HEK293T (cell line): ENCODE measurements around the gene ADGRL2.

Experiments used
- CTCF ChIA-PET: fragments of 350-600 bp; formaldehyde crosslinking; extraction: SDS; loops from one replicate; lab custom pipeline; 2021; ENCODE audit warnings: antibody characterized with exemption, inconsistent platforms; lab: Yijun Ruan, JAX
- POLR2A ChIA-PET: fragments of 350-600 bp; formaldehyde crosslinking; extraction: SDS; loops from one replicate; lab custom pipeline; 2020; ENCODE audit warnings: antibody characterized with exemption, inconsistent platforms; lab: Yijun Ruan, JAX
- DNase-seq: peaks from one replicate; pipeline ENCODE4 v3.0.0; 2012; ENCODE audit warnings: mixed read lengths; ENCODE audit errors: extremely low spot score
- ARNT ChIP-seq: fragments of 450-650 bp; IDR thresholded peaks from 2 replicates; pipeline ENCODE4 v1.6.1; 2017; ENCODE audit warnings: mild to moderate bottlenecking
- BHLHE40 ChIP-seq: fragments of 450-650 bp; IDR thresholded peaks from 2 replicates; pipeline ENCODE4 v1.6.1; 2016; ENCODE audit warnings: mild to moderate bottlenecking, moderate library complexity, borderline replicate concordance
- CTBP1 ChIP-seq: fragments of 450-650 bp; IDR thresholded peaks from 2 replicates; pipeline ENCODE4 v1.6.1; 2016; ENCODE audit warnings: borderline replicate concordance
- ELF4 ChIP-seq: fragments of 450-650 bp; IDR thresholded peaks from 2 replicates; pipeline ENCODE4 v1.6.1; 2017; ENCODE audit warnings: antibody characterized with exemption
- FOXA1 ChIP-seq: fragments of 450-650 bp; IDR thresholded peaks from 2 replicates; pipeline ENCODE4 v1.6.1; 2016; ENCODE audit warnings: mild to moderate bottlenecking
- FOXK2 ChIP-seq: fragments of 450-650 bp; IDR thresholded peaks from 2 replicates; pipeline ENCODE4 v1.6.1; 2016; ENCODE audit warnings: mild to moderate bottlenecking
- FOXM1 ChIP-seq: fragments of 450-650 bp; IDR thresholded peaks from 2 replicates; pipeline ENCODE4 v1.6.1; 2017; ENCODE audit warnings: mild to moderate bottlenecking, borderline replicate concordance
- HDGF ChIP-seq: fragments of 450-650 bp; IDR thresholded peaks from 2 replicates; pipeline ENCODE4 v1.6.1; 2017; ENCODE audit warnings: antibody characterized with exemption, borderline replicate concordance
- L3MBTL2 ChIP-seq: fragments of 450-650 bp; conservative IDR thresholded peaks from 2 replicates; pipeline ENCODE4 v1.6.1; 2016; ENCODE audit warnings: mild to moderate bottlenecking
- LEF1 ChIP-seq: fragments of 450-650 bp; IDR thresholded peaks from 2 replicates; pipeline ENCODE4 v1.6.1; 2017; ENCODE audit warnings: mild to moderate bottlenecking, borderline replicate concordance
- NFRKB ChIP-seq: fragments of 450-650 bp; IDR thresholded peaks from 2 replicates; pipeline ENCODE4 v1.6.1; 2016; ENCODE audit warnings: mild to moderate bottlenecking, moderate library complexity
- SP1 ChIP-seq: fragments of 450-650 bp; IDR thresholded peaks from 2 replicates; pipeline ENCODE4 v1.6.1; 2017
- SUZ12 ChIP-seq: fragments of 450-650 bp; IDR thresholded peaks from 2 replicates; pipeline ENCODE4 v1.6.1; 2016; ENCODE audit warnings: mild to moderate bottlenecking
- TARDBP ChIP-seq: fragments of 450-650 bp; IDR thresholded peaks from 2 replicates; pipeline ENCODE4 v1.6.1; 2016
- ZNF384 ChIP-seq: fragments of 450-650 bp; IDR thresholded peaks from 2 replicates; pipeline ENCODE4 v1.6.1; 2016
- TF ChIP-seq, protein P1 (sequence below): fragments of 450-650 bp; IDR thresholded peaks from 2 replicates; pipeline ENCODE4 v1.6.1; 2016

ADGRL2 gene

DNA sequence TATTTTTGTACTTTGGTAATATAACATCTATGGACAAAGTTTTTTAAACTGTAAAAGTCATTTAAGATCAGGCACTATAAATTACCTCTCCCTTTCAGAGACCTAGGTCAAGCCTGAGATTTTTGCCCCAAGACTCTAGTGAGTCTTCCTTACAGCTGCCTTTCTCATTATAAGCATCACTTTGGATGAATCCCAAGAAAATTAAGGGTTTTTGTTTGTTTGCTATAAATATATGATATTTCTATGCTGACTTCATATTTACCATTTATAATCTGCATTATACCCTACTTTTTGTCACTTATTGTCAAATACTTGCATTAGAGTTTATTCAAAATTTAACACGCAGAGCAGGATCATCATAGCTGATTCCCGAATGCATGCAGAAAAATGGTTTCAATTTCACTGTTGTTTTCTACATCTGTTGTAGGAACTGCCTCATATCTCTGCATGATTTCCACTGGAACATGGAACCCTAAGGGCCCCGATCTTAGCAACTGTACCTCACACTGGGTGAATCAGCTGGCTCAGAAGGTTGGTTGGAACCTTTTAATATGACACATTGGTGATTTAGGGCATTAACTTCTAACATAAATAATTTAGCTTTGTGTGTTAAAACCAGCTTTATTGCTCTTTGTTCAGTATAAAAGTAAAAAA lies 150.0 kb downstream of the ADGRL2 start:
- ChIA-PET CTCF (interaction anchor here (0.7 kb wide), 1 partner anchor 15 kb away, joined by 3 read pairs; no protein-coding TSS in a partner anchor), POLR2A (no interaction called here)
- TF ChIP-seq BHLHE40: no peak
- no peak for TF ChIP-seq SUZ12
- no peak for TF ChIP-seq L3MBTL2
- no peak for TF ChIP-seq FOXM1
- TF ChIP-seq TARDBP: no peak
- TF ChIP-seq ARNT: no peak
- no peak for TF ChIP-seq LEF1
- TF ChIP-seq ELF4: no peak
- TF ChIP-seq FOXK2: no peak
- TF ChIP-seq FOXA1: no peak
- no peak for TF ChIP-seq SP1
- TF ChIP-seq NFRKB: no peak
- TF ChIP-seq, protein P1, sequence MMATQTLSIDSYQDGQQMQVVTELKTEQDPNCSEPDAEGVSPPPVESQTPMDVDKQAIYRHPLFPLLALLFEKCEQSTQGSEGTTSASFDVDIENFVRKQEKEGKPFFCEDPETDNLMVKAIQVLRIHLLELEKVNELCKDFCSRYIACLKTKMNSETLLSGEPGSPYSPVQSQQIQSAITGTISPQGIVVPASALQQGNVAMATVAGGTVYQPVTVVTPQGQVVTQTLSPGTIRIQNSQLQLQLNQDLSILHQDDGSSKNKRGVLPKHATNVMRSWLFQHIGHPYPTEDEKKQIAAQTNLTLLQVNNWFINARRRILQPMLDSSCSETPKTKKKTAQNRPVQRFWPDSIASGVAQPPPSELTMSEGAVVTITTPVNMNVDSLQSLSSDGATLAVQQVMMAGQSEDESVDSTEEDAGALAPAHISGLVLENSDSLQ: no peak
- no peak for TF ChIP-seq ZNF384
- TF ChIP-seq CTBP1: no peak
- no peak for TF ChIP-seq HDGF
- no peak for DNase-seq

DNA sequence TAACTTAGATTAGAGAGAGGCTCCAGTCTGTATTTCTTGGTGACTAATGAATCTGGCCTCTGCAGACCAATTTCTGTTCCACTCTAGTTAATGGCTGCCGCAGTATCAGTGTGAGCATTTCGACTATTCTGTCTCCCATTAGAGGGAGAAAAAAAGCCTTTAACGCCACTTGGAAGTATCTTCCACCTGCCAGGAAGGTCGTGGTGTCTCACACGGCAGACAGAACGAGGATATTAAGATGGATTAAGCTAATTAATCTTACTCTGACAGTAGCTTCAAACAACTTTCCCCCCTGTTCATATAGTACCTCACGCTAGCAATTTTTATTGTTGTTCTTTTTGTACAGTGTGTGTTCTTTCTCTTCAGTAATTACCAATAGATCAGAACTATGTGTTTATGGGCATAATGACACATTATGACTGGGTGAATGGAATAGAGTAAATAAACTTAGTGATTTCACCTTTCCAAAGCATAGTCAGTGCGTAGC lies 153.8 kb downstream of the ADGRL2 start:
- TF ChIP-seq FOXK2: no peak
- TF ChIP-seq TARDBP: no peak
- TF ChIP-seq L3MBTL2: no peak
- TF ChIP-seq, protein P1: peak; percentile 86
- DNase-seq: peak; percentile 18
- ChIA-PET CTCF (interaction anchor here (0.6 kb wide), 1 partner anchor 72 kb away, joined by 3 read pairs; no protein-coding TSS in a partner anchor), POLR2A (no interaction called here)

DNA sequence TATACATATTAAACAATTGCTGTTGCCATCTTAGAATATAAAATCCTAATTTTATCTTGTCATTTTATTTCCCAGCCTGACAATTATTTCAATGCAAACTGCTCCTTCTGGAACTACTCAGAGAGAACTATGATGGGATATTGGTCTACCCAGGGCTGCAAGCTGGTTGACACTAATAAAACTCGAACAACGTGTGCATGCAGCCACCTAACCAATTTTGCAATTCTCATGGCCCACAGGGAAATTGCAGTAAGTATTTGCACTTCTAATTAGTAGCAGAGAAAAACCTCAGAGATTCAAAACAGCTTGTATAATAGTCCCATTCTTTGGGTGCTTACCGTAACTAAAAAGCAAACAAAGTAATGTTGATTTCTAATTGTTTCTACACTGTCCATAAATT lies 167.2 kb downstream of the ADGRL2 start:
- CTCF ChIA-PET: no interaction called here
- POLR2A ChIA-PET: no interaction called here
- TF ChIP-seq FOXK2: no peak
- TF ChIP-seq, protein P1: no peak
- DNase-seq: no peak

DNA sequence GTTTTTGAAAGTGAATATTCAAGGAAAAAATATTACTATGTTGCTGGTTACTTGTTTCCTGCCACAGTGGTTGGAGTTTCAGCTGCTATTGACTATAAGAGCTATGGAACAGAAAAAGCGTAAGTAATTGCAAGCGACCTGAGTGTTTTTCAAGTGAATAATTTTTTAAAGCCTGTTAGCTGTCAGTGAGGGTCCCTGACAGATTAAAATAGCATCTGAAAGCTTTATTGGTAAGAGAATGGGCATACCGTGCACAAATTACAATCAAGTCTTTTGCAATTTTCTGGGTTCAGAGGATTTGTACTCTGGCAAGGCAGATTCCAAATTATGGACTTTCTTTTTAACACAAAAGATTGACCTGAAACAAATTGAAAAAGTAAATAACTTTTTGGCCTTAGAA lies 169.7 kb downstream of the ADGRL2 start:
- POLR2A ChIA-PET: no interaction called here
- CTCF ChIA-PET: no interaction called here
- no peak for DNase-seq
- TF ChIP-seq ARNT: no peak
- TF ChIP-seq LEF1: no peak
- TF ChIP-seq CTBP1: no peak
- no peak for TF ChIP-seq L3MBTL2
- no peak for TF ChIP-seq SUZ12
- no peak for TF ChIP-seq SP1
- TF ChIP-seq NFRKB: no peak

DNA sequence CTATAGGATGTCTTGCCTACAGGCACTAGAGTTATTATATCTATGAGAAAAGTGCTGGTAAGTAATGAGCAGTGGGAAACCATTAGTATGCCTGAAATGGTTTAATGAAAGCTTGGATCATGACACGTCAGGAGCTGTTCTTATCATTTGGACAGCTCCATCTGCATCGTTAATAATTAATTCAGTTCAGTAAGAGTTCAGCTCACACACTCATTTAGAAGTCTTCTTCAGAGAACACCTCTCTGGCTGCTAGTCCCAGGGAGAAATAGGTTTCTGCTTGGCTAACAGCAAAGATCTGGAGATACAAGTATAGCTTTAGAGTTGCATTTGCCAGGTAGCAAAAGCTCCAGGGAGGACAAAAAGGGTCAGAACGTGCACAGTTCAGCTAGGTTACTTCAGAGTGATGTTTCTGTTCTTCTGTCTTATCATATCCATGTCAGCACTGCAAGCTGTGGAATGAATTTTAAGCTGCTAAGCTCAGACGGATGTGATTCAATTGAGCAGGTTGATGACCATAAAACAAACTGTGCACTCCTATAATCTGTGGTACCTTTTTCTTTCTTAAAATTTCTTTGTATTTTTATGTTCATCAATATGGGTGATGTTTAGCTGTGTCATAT lies 173.6 kb downstream of the ADGRL2 start:
- no peak for DNase-seq
- ChIA-PET POLR2A (no interaction called here), CTCF (no interaction called here)
- no peak for TF ChIP-seq FOXK2
- TF ChIP-seq L3MBTL2: no peak
- TF ChIP-seq, protein P1: no peak
- no peak for TF ChIP-seq HDGF
- TF ChIP-seq TARDBP: no peak
- no peak for TF ChIP-seq LEF1
- no peak for TF ChIP-seq SUZ12
- no peak for TF ChIP-seq SP1
- TF ChIP-seq CTBP1: no peak
- no peak for TF ChIP-seq ELF4
- no peak for TF ChIP-seq FOXM1
- TF ChIP-seq FOXA1: no peak

DNA sequence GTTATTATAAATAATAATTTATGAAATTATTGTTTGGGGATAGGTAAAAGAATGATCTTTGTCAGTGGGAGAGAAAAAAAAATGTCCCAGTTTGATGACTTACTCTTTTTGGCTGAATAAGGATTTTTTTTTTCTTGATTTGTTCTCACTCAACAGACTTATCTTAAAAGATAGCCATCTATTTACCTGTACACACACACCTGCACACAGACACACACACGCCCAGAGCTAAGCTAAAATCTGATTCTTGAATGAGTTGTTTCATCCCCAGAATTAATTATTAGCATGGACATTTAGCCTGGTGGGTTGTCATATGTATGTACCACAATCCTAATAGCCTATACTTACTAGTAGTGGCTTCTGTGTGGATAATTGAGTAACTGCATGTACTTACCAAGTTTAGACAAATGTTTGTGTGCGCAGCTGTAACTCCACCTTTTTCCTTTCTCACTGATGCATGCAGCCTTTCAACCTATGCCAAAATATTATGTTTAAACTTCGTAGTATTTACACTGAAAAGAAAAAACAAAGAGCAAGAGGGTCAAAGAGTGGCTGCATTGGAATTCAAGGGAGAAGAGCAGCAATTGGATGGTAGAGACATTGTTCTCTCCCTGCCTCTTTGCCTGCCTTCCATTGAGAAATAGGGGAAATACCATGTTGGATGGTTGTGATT lies 174.3 kb downstream of the ADGRL2 start:
- DNase-seq: no peak
- TF ChIP-seq HDGF (no peak), FOXM1 (no peak), L3MBTL2 (no peak)
- ChIA-PET CTCF (no interaction called here), POLR2A (no interaction called here)
